GM23338 (cell line): Measurements from ENCODE around the gene TRIOBP. TPM values are rescaled to one million over a fixed set of nuclear protein-coding genes. Genes with fewer than 3 reads are reported as not detected.

ENCODE experiments used
- ATAC-seq: fragments of 200-7000 bp; cut with Tn5 transposase; 3 replicates; pipeline ENCODE4 v1.9.1; 2020
- DNase-seq: peaks from one replicate; pipeline ENCODE4 v3.0.0-alpha.2; 2015; ENCODE audit warnings: low spot score
- H2AFZ ChIP-seq: fragments of 200-600 bp; sonication (generic); 2 replicates; pipeline ENCODE4 v1.8.0; 2016; ENCODE audit warnings: antibody characterized with exemption, mild to moderate bottlenecking, moderate library complexity
- H3F3A ChIP-seq: fragments of 200-600 bp; sonication (generic); replicated peaks from 2 replicates; pipeline ENCODE4 v1.8.0; 2017; ENCODE audit warnings: antibody characterized with exemption, mixed run types, low read depth
- H3K27ac ChIP-seq: fragments of 200-600 bp; sonication (generic); 2 replicates; pipeline ENCODE4 v1.6.1; 2016; ENCODE audit warnings: low read depth
- H3K27me3 ChIP-seq: fragments of 200-600 bp; sonication (generic); 2 replicates; pipeline ENCODE4 v1.8.0; 2016; ENCODE audit warnings: mild to moderate bottlenecking, mixed run types, moderate library complexity; ENCODE audit not compliant: insufficient read depth
- H3K36me3 ChIP-seq: fragments of 200-600 bp; sonication (generic); 2 replicates; pipeline ENCODE4 v1.8.0; 2016; ENCODE audit warnings: mild to moderate bottlenecking; ENCODE audit not compliant: insufficient read depth
- H3K4me1 ChIP-seq: fragments of 200-600 bp; sonication (generic); 2 replicates; pipeline ENCODE4 v1.8.0; 2016; ENCODE audit warnings: mild to moderate bottlenecking, moderate library complexity; ENCODE audit not compliant: insufficient read depth
- H3K4me2 ChIP-seq: fragments of 200-600 bp; sonication (generic); 2 replicates; pipeline ENCODE4 v1.7.1; 2017; ENCODE audit warnings: mixed run types
- H3K4me3 ChIP-seq: fragments of 200-600 bp; sonication (generic); 2 replicates; pipeline ENCODE4 v1.6.1; 2016; ENCODE audit warnings: mixed run types
- H3K79me2 ChIP-seq: fragments of 200-600 bp; sonication (generic); replicated peaks from 2 replicates; pipeline ENCODE4 v1.8.0; 2017; ENCODE audit warnings: mild to moderate bottlenecking; ENCODE audit not compliant: insufficient read depth
- H3K9me2 ChIP-seq: fragments of 200-600 bp; sonication (generic); 2 replicates; pipeline ENCODE4 v1.8.0; 2017; ENCODE audit not compliant: insufficient read depth
- H4K20me1 ChIP-seq: fragments of 200-600 bp; sonication (generic); replicated peaks from 2 replicates; pipeline ENCODE4 v1.8.0; 2017; ENCODE audit warnings: mild to moderate bottlenecking; ENCODE audit not compliant: insufficient read depth
- H3K27ac Mint-ChIP-seq: 2 replicates; pipeline ENCODE4 v1.8.0; 2020; ENCODE audit warnings: inconsistent platforms, mild to moderate bottlenecking, moderate library complexity, mixed read lengths
- H3K27me3 Mint-ChIP-seq: 3 replicates; pipeline ENCODE4 v1.8.0; 2022; ENCODE audit warnings: low read depth, mild to moderate bottlenecking, moderate library complexity, mixed read lengths, inconsistent platforms; ENCODE audit not compliant: insufficient read depth, poor library complexity
- H3K36me3 Mint-ChIP-seq: 3 replicates; pipeline ENCODE4 v1.8.0; 2021; ENCODE audit warnings: low read depth, mild to moderate bottlenecking, inconsistent platforms, moderate library complexity, mixed read lengths
- H3K4me1 Mint-ChIP-seq: 3 replicates; pipeline ENCODE4 v1.8.0; 2020; ENCODE audit warnings: mild to moderate bottlenecking, inconsistent platforms, mixed read lengths
- H3K4me3 Mint-ChIP-seq: 3 replicates; pipeline ENCODE4 v1.8.0; 2021; ENCODE audit warnings: moderate library complexity, mild to moderate bottlenecking, inconsistent platforms, mixed read lengths
- H3K9me3 Mint-ChIP-seq: 3 replicates; pipeline ENCODE4 v1.8.0; 2020; ENCODE audit warnings: moderate library complexity, mild to moderate bottlenecking, inconsistent platforms, mixed read lengths
- CREB1 ChIP-seq: fragments of 250-450 bp; sonication (Bioruptor Pico); IDR thresholded peaks from 2 replicates; pipeline ENCODE4 v1.5.0; 2020; ENCODE audit warnings: low read depth, mild to moderate bottlenecking, moderate library complexity
- CTCF ChIP-seq, 2 experiments: fragments of 200-600 bp in 1 of 2; sonication (generic) in 1 of 2; conservative IDR thresholded peaks; 2 replicates each; pipeline versions ENCODE4 v1.5.1 to v1.6.1; 2016 to 2017; ENCODE audit warnings: antibody characterized with exemption in 2 of 2, low read depth in 2 of 2, mild to moderate bottlenecking in 2 of 2, moderate library complexity in 1 of 2
- EZH2 ChIP-seq: fragments of 200-600 bp; sonication (generic); IDR thresholded peaks from one replicate; pipeline ENCODE4 v1.8.0; 2017; ENCODE audit warnings: antibody characterized with exemption, mild to moderate bottlenecking, low read depth; ENCODE audit not compliant: unreplicated experiment
- EZH2phosphoT487 ChIP-seq: fragments of 200-600 bp; sonication (generic); IDR thresholded peaks from one replicate; pipeline ENCODE4 v1.8.1; 2018; ENCODE audit warnings: antibody characterized with exemption; ENCODE audit not compliant: unreplicated experiment
- JUNB ChIP-seq: IDR thresholded peaks from one replicate; pipeline ENCODE4 v1.6.1; 2016; ENCODE audit warnings: antibody characterized with exemption; ENCODE audit not compliant: unreplicated experiment
- NANOG ChIP-seq: IDR thresholded peaks from 2 replicates; pipeline ENCODE4 v1.6.1; 2016; ENCODE audit warnings: antibody characterized with exemption, borderline replicate concordance
- POLR2AphosphoS5 ChIP-seq: IDR thresholded peaks from 2 replicates; pipeline ENCODE4 v1.6.1; 2016; ENCODE audit warnings: antibody characterized with exemption, low read depth
- STAT1 ChIP-seq: IDR thresholded peaks from one replicate; pipeline ENCODE4 v1.6.1; 2016; ENCODE audit warnings: antibody characterized with exemption; ENCODE audit not compliant: unreplicated experiment
- ZNF114 ChIP-seq: fragments of 250-450 bp; sonication (Bioruptor Pico); IDR thresholded peaks from 2 replicates; pipeline ENCODE4 v1.5.0; 2020; ENCODE audit warnings: mild to moderate bottlenecking, moderate library complexity
- ZNF331 ChIP-seq: fragments of 250-450 bp; sonication (Bioruptor Pico); IDR thresholded peaks from 2 replicates; pipeline ENCODE4 v1.5.0; 2020; ENCODE audit warnings: low read depth, mild to moderate bottlenecking, moderate library complexity
- polyA plus RNA-seq: library from polyadenylated mRNA; unstranded; fragments of >200 nt; fragmentation: Nextera tagmentation; extraction: Ambion mirVana; gene quantifications from 2 replicates; pipeline ENCODE4 v1.2.1, GENCODE V29; 2016
- total RNA-seq: library from RNA; depleted of rRNA; stranded (reverse); fragments of >200 nt; shearing (Covaris generic); gene quantifications from 2 replicates; pipeline ENCODE4 v1.2.3, GENCODE V29; 2014
- TF ChIP-seq, protein P1 (sequence below): IDR thresholded peaks from one replicate; pipeline ENCODE4 v1.6.1; 2018; ENCODE audit warnings: antibody characterized with exemption; ENCODE audit not compliant: unreplicated experiment
- TF ChIP-seq, protein P2 (sequence below): fragments of 250-450 bp; sonication (Bioruptor Pico); IDR thresholded peaks from 2 replicates; pipeline ENCODE4 v1.5.0; 2020; ENCODE audit warnings: mild to moderate bottlenecking, moderate library complexity
- TF ChIP-seq, protein P3 (sequence below): IDR thresholded peaks from 2 replicates; pipeline ENCODE4 v1.6.1; 2016; ENCODE audit warnings: antibody characterized with exemption

TRIOBP gene
- total and polyA plus RNA-seq, 2 experiments from 2014 or later = 21.4 to 48.4 TPM

DNA sequence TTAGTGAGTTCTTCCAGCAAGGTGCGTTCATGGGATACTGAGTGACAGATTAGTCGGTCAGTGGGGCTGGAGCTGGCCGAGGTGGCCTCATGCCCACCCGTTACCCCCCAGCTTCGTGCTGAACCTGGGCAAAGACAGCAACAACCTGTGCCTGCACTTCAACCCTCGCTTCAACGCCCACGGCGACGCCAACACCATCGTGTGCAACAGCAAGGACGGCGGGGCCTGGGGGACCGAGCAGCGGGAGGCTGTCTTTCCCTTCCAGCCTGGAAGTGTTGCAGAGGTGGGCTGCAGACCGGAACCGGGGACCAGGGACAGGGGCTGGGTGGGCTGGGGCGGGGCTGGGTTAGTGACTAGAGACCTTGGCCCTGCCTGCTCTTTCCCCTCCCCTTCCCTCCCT lies 18.5 kb upstream of the TRIOBP start (continued):
- TF ChIP-seq EZH2 (no peak), JUNB (no peak), STAT1 (no peak), ZNF114 (no peak), NANOG (no peak), EZH2phosphoT487 (no peak)

DNA sequence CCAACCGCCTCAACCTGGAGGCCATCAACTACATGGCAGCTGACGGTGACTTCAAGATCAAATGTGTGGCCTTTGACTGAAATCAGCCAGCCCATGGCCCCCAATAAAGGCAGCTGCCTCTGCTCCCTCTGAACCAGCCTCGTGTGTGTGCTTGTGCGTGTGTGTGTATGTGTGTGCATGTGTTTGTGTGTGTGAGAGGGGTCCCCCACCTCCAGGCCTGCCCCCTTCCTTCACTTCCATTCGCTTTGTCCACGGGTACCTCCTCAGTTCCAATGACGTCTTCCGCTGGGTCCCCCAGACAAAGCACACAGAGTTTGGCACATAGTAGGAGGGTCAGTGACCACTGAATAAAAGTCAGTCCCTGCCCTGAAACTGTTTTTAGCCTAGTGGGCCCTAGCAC lies 17.2 kb upstream of the TRIOBP start:
- Mint-ChIP-seq H3K4me1 (peaks cover 17% of the 10 kb centered on the region), H3K27me3 (peaks cover 6% of the 10 kb centered on the region), H3K4me3 (no peak overlapping the region), H3K9me3 (no peaks in the 10 kb centered on the region), H3K36me3 (no peaks in the 10 kb centered on the region), H3K27ac (no peak overlapping the region)
- TF ChIP-seq ZNF114 (no peak), JUNB (no peak), EZH2phosphoT487 (no peak), NANOG (no peak), POLR2AphosphoS5 (no peak), CTCF (conservative IDR thresholded peaks at IDR 0.05; ENCODE audit: low read depth in 2 of 2) (no peak), CREB1 (no peak), EZH2 (no peak), ZNF331 (CRISPR knock-in tag) (no peak), STAT1 (no peak)
- TF ChIP-seq, protein P1, sequence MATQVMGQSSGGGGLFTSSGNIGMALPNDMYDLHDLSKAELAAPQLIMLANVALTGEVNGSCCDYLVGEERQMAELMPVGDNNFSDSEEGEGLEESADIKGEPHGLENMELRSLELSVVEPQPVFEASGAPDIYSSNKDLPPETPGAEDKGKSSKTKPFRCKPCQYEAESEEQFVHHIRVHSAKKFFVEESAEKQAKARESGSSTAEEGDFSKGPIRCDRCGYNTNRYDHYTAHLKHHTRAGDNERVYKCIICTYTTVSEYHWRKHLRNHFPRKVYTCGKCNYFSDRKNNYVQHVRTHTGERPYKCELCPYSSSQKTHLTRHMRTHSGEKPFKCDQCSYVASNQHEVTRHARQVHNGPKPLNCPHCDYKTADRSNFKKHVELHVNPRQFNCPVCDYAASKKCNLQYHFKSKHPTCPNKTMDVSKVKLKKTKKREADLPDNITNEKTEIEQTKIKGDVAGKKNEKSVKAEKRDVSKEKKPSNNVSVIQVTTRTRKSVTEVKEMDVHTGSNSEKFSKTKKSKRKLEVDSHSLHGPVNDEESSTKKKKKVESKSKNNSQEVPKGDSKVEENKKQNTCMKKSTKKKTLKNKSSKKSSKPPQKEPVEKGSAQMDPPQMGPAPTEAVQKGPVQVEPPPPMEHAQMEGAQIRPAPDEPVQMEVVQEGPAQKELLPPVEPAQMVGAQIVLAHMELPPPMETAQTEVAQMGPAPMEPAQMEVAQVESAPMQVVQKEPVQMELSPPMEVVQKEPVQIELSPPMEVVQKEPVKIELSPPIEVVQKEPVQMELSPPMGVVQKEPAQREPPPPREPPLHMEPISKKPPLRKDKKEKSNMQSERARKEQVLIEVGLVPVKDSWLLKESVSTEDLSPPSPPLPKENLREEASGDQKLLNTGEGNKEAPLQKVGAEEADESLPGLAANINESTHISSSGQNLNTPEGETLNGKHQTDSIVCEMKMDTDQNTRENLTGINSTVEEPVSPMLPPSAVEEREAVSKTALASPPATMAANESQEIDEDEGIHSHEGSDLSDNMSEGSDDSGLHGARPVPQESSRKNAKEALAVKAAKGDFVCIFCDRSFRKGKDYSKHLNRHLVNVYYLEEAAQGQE = no peak
- TF ChIP-seq, protein P2, sequence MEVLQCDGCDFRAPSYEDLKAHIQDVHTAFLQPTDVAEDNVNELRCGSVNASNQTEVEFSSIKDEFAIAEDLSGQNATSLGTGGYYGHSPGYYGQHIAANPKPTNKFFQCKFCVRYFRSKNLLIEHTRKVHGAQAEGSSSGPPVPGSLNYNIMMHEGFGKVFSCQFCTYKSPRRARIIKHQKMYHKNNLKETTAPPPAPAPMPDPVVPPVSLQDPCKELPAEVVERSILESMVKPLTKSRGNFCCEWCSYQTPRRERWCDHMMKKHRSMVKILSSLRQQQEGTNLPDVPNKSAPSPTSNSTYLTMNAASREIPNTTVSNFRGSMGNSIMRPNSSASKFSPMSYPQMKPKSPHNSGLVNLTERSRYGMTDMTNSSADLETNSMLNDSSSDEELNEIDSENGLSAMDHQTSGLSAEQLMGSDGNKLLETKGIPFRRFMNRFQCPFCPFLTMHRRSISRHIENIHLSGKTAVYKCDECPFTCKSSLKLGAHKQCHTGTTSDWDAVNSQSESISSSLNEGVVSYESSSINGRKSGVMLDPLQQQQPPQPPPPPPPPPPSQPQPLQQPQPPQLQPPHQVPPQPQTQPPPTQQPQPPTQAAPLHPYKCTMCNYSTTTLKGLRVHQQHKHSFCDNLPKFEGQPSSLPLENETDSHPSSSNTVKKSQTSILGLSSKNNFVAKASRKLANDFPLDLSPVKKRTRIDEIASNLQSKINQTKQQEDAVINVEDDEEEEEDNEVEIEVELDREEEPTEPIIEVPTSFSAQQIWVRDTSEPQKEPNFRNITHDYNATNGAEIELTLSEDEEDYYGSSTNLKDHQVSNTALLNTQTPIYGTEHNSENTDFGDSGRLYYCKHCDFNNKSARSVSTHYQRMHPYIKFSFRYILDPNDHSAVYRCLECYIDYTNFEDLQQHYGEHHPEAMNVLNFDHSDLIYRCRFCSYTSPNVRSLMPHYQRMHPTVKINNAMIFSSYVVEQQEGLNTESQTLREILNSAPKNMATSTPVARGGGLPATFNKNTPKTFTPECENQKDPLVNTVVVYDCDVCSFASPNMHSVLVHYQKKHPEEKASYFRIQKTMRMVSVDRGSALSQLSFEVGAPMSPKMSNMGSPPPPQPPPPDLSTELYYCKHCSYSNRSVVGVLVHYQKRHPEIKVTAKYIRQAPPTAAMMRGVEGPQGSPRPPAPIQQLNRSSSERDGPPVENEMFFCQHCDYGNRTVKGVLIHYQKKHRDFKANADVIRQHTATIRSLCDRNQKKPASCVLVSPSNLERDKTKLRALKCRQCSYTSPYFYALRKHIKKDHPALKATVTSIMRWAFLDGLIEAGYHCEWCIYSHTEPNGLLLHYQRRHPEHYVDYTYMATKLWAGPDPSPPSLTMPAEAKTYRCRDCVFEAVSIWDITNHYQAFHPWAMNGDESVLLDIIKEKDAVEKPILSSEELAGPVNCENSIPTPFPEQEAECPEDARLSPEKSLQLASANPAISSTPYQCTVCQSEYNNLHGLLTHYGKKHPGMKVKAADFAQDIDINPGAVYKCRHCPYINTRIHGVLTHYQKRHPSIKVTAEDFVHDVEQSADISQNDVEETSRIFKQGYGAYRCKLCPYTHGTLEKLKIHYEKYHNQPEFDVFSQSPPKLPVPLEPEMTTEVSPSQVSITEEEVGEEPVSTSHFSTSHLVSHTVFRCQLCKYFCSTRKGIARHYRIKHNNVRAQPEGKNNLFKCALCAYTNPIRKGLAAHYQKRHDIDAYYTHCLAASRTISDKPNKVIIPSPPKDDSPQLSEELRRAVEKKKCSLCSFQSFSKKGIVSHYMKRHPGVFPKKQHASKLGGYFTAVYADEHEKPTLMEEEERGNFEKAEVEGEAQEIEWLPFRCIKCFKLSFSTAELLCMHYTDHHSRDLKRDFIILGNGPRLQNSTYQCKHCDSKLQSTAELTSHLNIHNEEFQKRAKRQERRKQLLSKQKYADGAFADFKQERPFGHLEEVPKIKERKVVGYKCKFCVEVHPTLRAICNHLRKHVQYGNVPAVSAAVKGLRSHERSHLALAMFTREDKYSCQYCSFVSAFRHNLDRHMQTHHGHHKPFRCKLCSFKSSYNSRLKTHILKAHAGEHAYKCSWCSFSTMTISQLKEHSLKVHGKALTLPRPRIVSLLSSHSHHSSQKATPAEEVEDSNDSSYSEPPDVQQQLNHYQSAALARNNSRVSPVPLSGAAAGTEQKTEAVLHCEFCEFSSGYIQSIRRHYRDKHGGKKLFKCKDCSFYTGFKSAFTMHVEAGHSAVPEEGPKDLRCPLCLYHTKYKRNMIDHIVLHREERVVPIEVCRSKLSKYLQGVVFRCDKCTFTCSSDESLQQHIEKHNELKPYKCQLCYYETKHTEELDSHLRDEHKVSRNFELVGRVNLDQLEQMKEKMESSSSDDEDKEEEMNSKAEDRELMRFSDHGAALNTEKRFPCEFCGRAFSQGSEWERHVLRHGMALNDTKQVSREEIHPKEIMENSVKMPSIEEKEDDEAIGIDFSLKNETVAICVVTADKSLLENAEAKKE (CRISPR knock-in tag) = no peak
- TF ChIP-seq, protein P3, sequence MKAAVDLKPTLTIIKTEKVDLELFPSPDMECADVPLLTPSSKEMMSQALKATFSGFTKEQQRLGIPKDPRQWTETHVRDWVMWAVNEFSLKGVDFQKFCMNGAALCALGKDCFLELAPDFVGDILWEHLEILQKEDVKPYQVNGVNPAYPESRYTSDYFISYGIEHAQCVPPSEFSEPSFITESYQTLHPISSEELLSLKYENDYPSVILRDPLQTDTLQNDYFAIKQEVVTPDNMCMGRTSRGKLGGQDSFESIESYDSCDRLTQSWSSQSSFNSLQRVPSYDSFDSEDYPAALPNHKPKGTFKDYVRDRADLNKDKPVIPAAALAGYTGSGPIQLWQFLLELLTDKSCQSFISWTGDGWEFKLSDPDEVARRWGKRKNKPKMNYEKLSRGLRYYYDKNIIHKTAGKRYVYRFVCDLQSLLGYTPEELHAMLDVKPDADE = no peak
- no peak overlapping the region for H3K27ac ChIP-seq
- H3K9me2 ChIP-seq = no peaks in the 10 kb centered on the region
- H3K4me3 ChIP-seq = no peak overlapping the region
- peaks cover 11% of the 10 kb centered on the region; the same call in 1 of the 2 replicates for H3K4me1 ChIP-seq
- no peaks in the 10 kb centered on the region for H3K36me3 ChIP-seq
- DNase-seq = no peak
- H4K20me1 ChIP-seq = no peaks in the 10 kb centered on the region; the same call in 1 of the 2 replicates
- ATAC-seq = no peak
- H3F3A ChIP-seq = peaks cover 16% of the 10 kb centered on the region; the same call in 1 of the 2 replicates
- no peaks in the 10 kb centered on the region for H3K79me2 ChIP-seq
- H3K27me3 ChIP-seq = no peaks in the 10 kb centered on the region
- H3K4me2 ChIP-seq = no peak overlapping the region
- H2AFZ ChIP-seq = no peak overlapping the region
